Anterior cingulate cortex (tissue), 58 donors: ENCODE data around the gene DKK2.

ENCODE experiments used
- DNase-seq, 58 donors: peaks; one replicate each; lab custom pipeline; 2025; lab: John Stamatoyannopoulos, UW

Gene DKK2

GRCh38 chr4:107018344-107018735 lies 17.8 kb downstream of the DKK2 start:
- DNase-seq: no peak

GRCh38 chr4:107017443-107018343 lies 18.4 kb downstream of the DKK2 start:
- DNase-seq: no peak

- DNase-seq: no peak
Measured at GRCh38 chr4:107011312-107011711, 24.8 kb downstream of the DKK2 start.

GRCh38 chr4:107009196-107009968 lies 26.7 kb downstream of the DKK2 start:
- no peak for DNase-seq

- DNase-seq: no peak
Measured at GRCh38 chr4:107008115-107008514, 28.0 kb downstream of the DKK2 start.

GRCh38 chr4:107006218-107006617 lies 29.9 kb downstream of the DKK2 start:
- DNase-seq: no peak

GRCh38 chr4:106996490-106996889 lies 39.6 kb downstream of the DKK2 start:
- no peak for DNase-seq

GRCh38 chr4:106993827-106994226 lies 42.3 kb downstream of the DKK2 start:
- no peak for DNase-seq

- DNase-seq: no peak
Measured at GRCh38 chr4:106987311-106987710, 48.8 kb downstream of the DKK2 start.

- DNase-seq: no peak
Measured at GRCh38 chr4:106986486-106986885, 49.6 kb downstream of the DKK2 start.

GRCh38 chr4:106985830-106986229 lies 50.3 kb downstream of the DKK2 start:
- DNase-seq: no peak

GRCh38 chr4:106982711-106983211 lies 53.4 kb downstream of the DKK2 start:
- no peak for DNase-seq

- no peak for DNase-seq
Measured at GRCh38 chr4:106981431-106981830, 54.7 kb downstream of the DKK2 start.

GRCh38 chr4:106979476-106979875 lies 56.6 kb downstream of the DKK2 start:
- no peak for DNase-seq

GRCh38 chr4:106978046-106978774 lies 57.9 kb downstream of the DKK2 start:
- DNase-seq: no peak

- DNase-seq: peak in 7 of 58 donors; percentile 1 to 54 (median 6)
Measured at GRCh38 chr4:106971636-106972035, 64.5 kb downstream of the DKK2 start.

- no peak for DNase-seq
Measured at GRCh38 chr4:106967892-106968291, 68.2 kb downstream of the DKK2 start.

- no peak for DNase-seq
Measured at GRCh38 chr4:106953036-106953705, 82.9 kb downstream of the DKK2 start.

- DNase-seq: no peak
Measured at GRCh38 chr4:106951891-106952290, 84.2 kb downstream of the DKK2 start.

GRCh38 chr4:106941841-106942240 lies 94.3 kb downstream of the DKK2 start:
- no peak for DNase-seq
